Hepatocyte (in vitro differentiated cells): Measurements from ENCODE around the gene LDAH. TPM values are rescaled to one million over a fixed set of nuclear protein-coding genes. Genes with fewer than 3 reads are reported as not detected.
A peak's percentile ranks its signal among the peaks of the same experiment; 100 is the strongest.

Experiments
- DNase-seq: peaks from one replicate; pipeline ENCODE4 v3.0.0-alpha.2; 2016; ENCODE audit warnings: low spot score
- H2AFZ ChIP-seq: fragments of 200-600 bp; sonication (generic); 2 replicates; pipeline ENCODE4 v1.6.0; 2016; ENCODE audit warnings: antibody characterized with exemption, mild to moderate bottlenecking
- H3K27ac ChIP-seq: fragments of 200-600 bp; sonication (generic); 2 replicates; pipeline ENCODE4 v1.5.1; 2016; ENCODE audit warnings: mild to moderate bottlenecking
- H3K27me3 ChIP-seq: fragments of 200-600 bp; sonication (generic); 2 replicates; pipeline ENCODE4 v1.6.1; 2016
- H3K36me3 ChIP-seq: fragments of 200-600 bp; sonication (generic); replicated peaks from 2 replicates; pipeline ENCODE4 v1.5.1; 2016; ENCODE audit warnings: low read depth; ENCODE audit not compliant: insufficient read depth
- H3K4me1 ChIP-seq: fragments of 200-600 bp; sonication (generic); 2 replicates; pipeline ENCODE4 v1.5.1; 2016; ENCODE audit warnings: mild to moderate bottlenecking, moderate library complexity; ENCODE audit not compliant: insufficient read depth
- H3K4me2 ChIP-seq: fragments of 200-600 bp; sonication (generic); 2 replicates; pipeline ENCODE4 v1.6.0; 2016
- H3K4me3 ChIP-seq: fragments of 200-600 bp; sonication (generic); 2 replicates; pipeline ENCODE4 v1.5.1; 2016; ENCODE audit warnings: mild to moderate bottlenecking
- H3K79me2 ChIP-seq: fragments of 200-600 bp; sonication (generic); 2 replicates; pipeline ENCODE4 v1.6.0; 2017; ENCODE audit warnings: mild to moderate bottlenecking
- H3K9me2 ChIP-seq: fragments of 200-600 bp; sonication (generic); replicated peaks from 2 replicates; pipeline ENCODE4 v1.6.0; 2017; ENCODE audit warnings: mild to moderate bottlenecking; ENCODE audit not compliant: insufficient read depth
- H3K9me3 ChIP-seq: fragments of 200-600 bp; sonication (generic); 2 replicates; pipeline ENCODE4 v1.5.1; 2016; ENCODE audit warnings: low read depth, mild to moderate bottlenecking
- H4K20me1 ChIP-seq: fragments of 200-600 bp; sonication (generic); 2 replicates; pipeline ENCODE4 v1.6.0; 2016; ENCODE audit warnings: mild to moderate bottlenecking; ENCODE audit not compliant: insufficient read depth, poor library complexity, severe bottlenecking
- EZH2 ChIP-seq: fragments of 200-600 bp; sonication (generic); IDR thresholded peaks from 2 replicates; pipeline ENCODE4 v1.6.1; 2016; ENCODE audit warnings: antibody characterized with exemption, mild to moderate bottlenecking, borderline replicate concordance
- EZH2phosphoT487 ChIP-seq: fragments of 200-600 bp; sonication (generic); IDR thresholded peaks from one replicate; pipeline ENCODE4 v1.6.1; 2018; ENCODE audit warnings: antibody characterized with exemption, mild to moderate bottlenecking, low read depth, moderate library complexity; ENCODE audit not compliant: unreplicated experiment, severe bottlenecking
- WGBS: methylation state at CpG from one replicate; pipeline ENCODE4 v1.1.6; 2016; ENCODE audit warnings: low lambda C conversion rate; ENCODE audit errors: missing lambda C conversion rate; 5-methylcytosine and 5-hydroxymethylcytosine counted together
- polyA plus RNA-seq: library from polyadenylated mRNA; unstranded; fragments of >200 nt; fragmentation: Nextera tagmentation; extraction: Ambion mirVana; gene quantifications from 2 replicates; pipeline ENCODE4 v1.2.1, GENCODE V29; 2016
- total RNA-seq: library from RNA; depleted of rRNA; stranded (reverse); fragments of >200 nt; gene quantifications from 2 replicates; pipeline ENCODE4 v1.2.3, GENCODE V29; 2014
- TF ChIP-seq, protein P1 (sequence below): fragments of 200-600 bp; sonication (generic); IDR thresholded peaks from 2 replicates; pipeline ENCODE4 v1.5.1; 2016; ENCODE audit warnings: antibody characterized with exemption, mild to moderate bottlenecking; ENCODE audit not compliant: poor library complexity

Gene LDAH
- total and polyA plus RNA-seq, 2 experiments from 2014 or later = 15.2 to 27.8 TPM

DNA sequence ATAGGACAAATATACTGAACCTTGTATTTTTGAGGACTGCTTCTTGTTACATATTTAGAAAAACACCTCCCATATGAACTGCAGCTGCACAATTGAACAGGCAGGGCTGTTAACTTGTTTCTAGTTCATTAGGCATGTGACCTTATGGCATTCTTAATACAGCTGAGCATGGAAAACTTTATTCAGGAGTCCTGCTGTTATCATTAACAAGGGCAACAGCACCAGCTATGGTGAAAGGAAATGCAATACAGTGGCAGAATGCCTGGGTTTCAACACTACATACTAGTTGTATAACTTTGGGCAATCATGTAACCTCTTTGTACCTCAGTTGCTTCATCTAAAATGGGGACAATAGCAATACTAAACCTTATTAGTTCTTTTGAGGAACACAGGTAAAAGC, 84.1 kb downstream of the LDAH start:
- TF ChIP-seq EZH2phosphoT487 (no peak), EZH2 (no peak)
- TF ChIP-seq, protein P1, sequence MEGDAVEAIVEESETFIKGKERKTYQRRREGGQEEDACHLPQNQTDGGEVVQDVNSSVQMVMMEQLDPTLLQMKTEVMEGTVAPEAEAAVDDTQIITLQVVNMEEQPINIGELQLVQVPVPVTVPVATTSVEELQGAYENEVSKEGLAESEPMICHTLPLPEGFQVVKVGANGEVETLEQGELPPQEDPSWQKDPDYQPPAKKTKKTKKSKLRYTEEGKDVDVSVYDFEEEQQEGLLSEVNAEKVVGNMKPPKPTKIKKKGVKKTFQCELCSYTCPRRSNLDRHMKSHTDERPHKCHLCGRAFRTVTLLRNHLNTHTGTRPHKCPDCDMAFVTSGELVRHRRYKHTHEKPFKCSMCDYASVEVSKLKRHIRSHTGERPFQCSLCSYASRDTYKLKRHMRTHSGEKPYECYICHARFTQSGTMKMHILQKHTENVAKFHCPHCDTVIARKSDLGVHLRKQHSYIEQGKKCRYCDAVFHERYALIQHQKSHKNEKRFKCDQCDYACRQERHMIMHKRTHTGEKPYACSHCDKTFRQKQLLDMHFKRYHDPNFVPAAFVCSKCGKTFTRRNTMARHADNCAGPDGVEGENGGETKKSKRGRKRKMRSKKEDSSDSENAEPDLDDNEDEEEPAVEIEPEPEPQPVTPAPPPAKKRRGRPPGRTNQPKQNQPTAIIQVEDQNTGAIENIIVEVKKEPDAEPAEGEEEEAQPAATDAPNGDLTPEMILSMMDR = no peak
- no peak overlapping the region for H3K4me3 ChIP-seq
- H2AFZ ChIP-seq = no peak overlapping the region
- H3K36me3 ChIP-seq = no peaks in the 10 kb centered on the region
- H3K4me2 ChIP-seq = no peak overlapping the region
- no peaks in the 10 kb centered on the region for H3K79me2 ChIP-seq
- H4K20me1 ChIP-seq = no peaks in the 10 kb centered on the region
- H3K9me3 ChIP-seq = no peaks in the 10 kb centered on the region
- H3K27me3 ChIP-seq = no peaks in the 10 kb centered on the region
- DNase-seq = no peak
- no peak overlapping the region for H3K27ac ChIP-seq
- no peaks in the 10 kb centered on the region for H3K4me1 ChIP-seq
- H3K9me2 ChIP-seq = no peaks in the 10 kb centered on the region

DNA sequence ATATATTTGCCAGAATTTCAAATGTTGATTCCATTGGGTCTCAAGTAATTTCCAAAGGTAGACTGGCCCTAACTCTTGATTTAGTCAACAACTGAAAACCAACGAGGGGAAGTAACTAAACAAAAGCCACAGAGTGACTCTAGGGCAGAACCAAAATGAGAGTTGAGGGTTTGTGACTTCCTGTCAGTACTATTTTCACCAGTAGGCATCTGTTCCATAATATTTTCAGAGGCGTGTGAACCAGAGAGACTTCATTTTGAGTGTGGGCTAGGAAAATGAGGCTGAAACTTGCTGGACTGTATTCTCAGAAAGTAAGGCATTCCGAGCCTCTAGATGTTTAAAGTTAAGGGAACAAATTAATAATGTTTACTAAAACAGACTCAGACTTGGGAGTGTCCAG, 85.4 kb downstream of the LDAH start:
- Histone ChIP-seq H3K27me3 (no peaks in the 10 kb centered on the region), H2AFZ (no peak overlapping the region), H3K79me2 (no peaks in the 10 kb centered on the region), H3K4me2 (no peak overlapping the region), H3K4me3 (no peak overlapping the region), H3K9me2 (no peaks in the 10 kb centered on the region), H3K4me1 (no peaks in the 10 kb centered on the region), H4K20me1 (no peaks in the 10 kb centered on the region), H3K36me3 (no peaks in the 10 kb centered on the region), H3K9me3 (no peaks in the 10 kb centered on the region), H3K27ac (no peak overlapping the region)
- DNase-seq = no peak
- TF ChIP-seq, protein P1 = no peak
- no peak for TF ChIP-seq EZH2phosphoT487
- TF ChIP-seq EZH2 = no peak
- WGBS = 83% methylated on average over 3 of the region's 3 CpGs

DNA sequence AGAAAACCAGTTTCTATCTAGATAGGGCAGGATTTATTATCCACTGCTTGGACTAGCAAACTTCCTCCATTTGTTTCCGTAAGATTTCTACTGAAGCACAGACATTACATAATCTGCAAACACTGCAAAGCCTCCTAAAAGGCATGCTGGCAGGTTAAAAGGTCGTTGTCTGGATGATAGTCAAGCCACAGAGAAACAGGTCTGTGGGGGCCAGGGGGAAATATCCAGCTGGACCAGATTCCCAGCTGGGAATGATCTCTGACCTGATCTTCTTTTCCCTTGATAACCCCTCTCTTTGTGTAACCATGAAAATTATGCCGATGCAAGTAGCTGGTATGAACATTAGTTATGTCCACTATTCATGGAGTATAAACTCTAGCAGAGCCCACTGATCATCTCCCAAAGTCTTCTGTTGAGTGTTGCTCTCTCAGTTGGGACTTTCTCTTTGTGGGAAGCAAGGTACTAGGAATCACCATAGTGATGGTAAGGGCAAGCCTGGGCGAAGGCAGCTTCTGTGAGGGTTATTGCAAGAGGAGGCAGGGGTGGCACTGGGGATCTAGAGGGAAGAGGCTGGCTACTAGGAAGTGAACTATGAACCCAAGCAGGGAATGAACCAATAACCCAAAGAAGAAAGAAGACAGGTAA, 94.7 kb downstream of the LDAH start:
- no peak overlapping the region for H2AFZ ChIP-seq
- H3K27ac ChIP-seq = peak overlapping the region; percentile 74
- H4K20me1 ChIP-seq = no peaks in the 10 kb centered on the region
- H3K36me3 ChIP-seq = no peaks in the 10 kb centered on the region
- peak; percentile 40 for DNase-seq
- H3K4me3 ChIP-seq = no peak overlapping the region
- no peaks in the 10 kb centered on the region for H3K9me3 ChIP-seq
- no peak for TF ChIP-seq EZH2
- no peak for TF ChIP-seq EZH2phosphoT487
- TF ChIP-seq, protein P1 = no peak
- H3K4me1 ChIP-seq = peaks cover 17% of the 10 kb centered on the region
- no peaks in the 10 kb centered on the region for H3K79me2 ChIP-seq
- H3K27me3 ChIP-seq = no peaks in the 10 kb centered on the region
- WGBS = 34% methylated on average over 4 of the region's 4 CpGs
- peak overlapping the region; percentile 38 for H3K4me2 ChIP-seq
- H3K9me2 ChIP-seq = no peaks in the 10 kb centered on the region

DNA sequence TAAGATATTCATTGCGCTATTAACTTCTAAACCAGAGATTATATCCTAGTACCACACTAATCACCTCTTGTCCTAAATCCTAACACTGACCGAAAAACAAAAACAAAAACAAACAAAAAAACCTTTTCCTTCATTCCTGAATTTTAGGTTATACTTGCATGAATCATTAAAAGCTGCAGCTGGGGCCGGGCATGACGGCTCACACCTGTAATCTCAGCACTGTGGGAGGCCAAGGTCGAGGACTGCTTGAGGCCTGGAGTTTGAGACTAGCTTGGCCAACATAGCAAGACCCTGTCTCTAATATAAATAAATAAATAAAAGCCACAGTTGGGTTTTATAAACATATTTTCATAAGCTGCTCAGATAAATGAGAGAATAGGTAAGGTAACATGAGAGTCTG, 96.0 kb downstream of the LDAH start:
- no peak overlapping the region for H2AFZ ChIP-seq
- no peak overlapping the region for H3K27ac ChIP-seq

More for the DNA sequence above, 96.0 kb downstream of the LDAH start:
- Histone ChIP-seq H3K36me3 (no peaks in the 10 kb centered on the region), H3K9me2 (no peaks in the 10 kb centered on the region), H3K4me3 (no peak overlapping the region), H3K4me1 (peaks cover 17% of the 10 kb centered on the region), H4K20me1 (no peaks in the 10 kb centered on the region), H3K9me3 (no peaks in the 10 kb centered on the region), H3K79me2 (no peaks in the 10 kb centered on the region), H3K4me2 (no peak overlapping the region), H3K27me3 (no peaks in the 10 kb centered on the region)
- TF ChIP-seq EZH2 = no peak
- TF ChIP-seq, protein P1 = no peak
- no peak for TF ChIP-seq EZH2phosphoT487
- DNase-seq = no peak
- 97% methylated on average over 5 of the region's 5 CpGs for WGBS
